Jurkat, Clone E6-1 (cell line): ENCODE measurements around the gene REST.

Source experiments
- DNase-seq: peaks from one replicate; pipeline ENCODE4 v3.0.0-alpha.2; 2011; ENCODE audit warnings: low read depth, low spot score
- H3K4me3 ChIP-seq: 2 replicates; pipeline ENCODE4 v1.5.1; 2011; ENCODE audit warnings: mild to moderate bottlenecking, low read length, control low read depth, moderate library complexity

The REST gene

GRCh38 chr4:56971383-56971782 is 63.7 kb downstream of the REST start:
- no peak overlapping the region for H3K4me3 ChIP-seq
- DNase-seq: no peak

DNA sequence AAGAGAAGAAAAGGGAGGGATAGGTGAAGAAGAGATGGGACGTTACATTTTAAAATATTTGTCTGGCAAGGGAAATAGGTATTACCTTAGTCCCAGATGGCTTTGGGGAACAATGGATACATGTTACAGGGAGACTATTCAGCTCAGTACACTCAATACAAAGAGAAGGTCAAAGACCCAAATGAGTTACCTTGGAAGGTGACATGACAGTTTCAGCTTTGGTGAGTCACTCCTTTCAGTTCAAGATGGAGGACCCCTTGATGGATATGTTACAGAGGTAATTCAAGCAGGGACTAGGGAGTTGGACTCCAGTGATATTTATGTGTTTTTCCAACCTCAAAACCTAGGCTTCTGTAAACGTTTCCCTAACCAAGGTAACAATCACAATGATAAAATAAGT is 64.7 kb downstream of the REST start:
- no peak for DNase-seq
- no peak overlapping the region for H3K4me3 ChIP-seq

DNA sequence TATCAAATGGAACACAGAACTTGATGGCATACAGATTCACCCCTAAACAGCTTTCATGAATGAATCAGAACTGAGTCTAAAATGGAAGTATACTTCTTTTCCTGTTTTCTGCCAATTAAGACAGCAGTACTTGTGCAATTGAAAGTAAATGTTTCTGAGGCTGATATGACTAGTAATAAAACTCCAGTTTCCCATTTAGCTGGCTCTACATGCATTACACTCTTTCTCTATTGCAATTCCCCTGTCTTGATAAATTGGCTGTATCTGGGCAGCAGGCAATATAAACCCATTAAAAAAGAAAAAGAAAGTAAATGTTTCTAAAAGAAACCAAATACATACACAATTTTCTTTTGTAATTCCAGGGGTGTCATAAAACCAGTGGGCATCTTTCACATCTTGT is 65.1 kb downstream of the REST start:
- no peak overlapping the region for H3K4me3 ChIP-seq
- DNase-seq: no peak

DNA sequence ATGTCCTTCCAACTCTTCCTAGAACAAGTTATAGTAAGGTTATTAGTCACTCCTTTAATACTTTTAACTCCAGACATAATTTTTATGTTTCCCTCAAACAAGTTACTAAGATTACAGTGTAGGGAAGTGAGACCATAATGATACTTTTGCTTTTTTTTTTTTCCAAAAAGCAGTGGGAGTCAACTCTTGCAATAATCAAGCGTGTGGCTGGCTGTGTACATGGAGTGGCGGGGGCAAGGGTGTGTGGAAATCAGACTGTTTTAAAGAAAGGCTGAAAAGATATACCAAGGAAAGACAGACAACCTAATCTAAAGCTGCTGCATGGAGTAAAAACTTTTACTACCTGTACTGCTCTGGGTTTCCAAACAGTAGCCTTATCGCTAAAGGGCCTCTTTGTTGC is 65.6 kb downstream of the REST start:
- DNase-seq: no peak
- no peak overlapping the region for H3K4me3 ChIP-seq

GRCh38 chr4:56976283-56976836 is 68.7 kb downstream of the REST start:
- no peak for DNase-seq
- H3K4me3 ChIP-seq: peak overlapping the region; percentile 100

DNA sequence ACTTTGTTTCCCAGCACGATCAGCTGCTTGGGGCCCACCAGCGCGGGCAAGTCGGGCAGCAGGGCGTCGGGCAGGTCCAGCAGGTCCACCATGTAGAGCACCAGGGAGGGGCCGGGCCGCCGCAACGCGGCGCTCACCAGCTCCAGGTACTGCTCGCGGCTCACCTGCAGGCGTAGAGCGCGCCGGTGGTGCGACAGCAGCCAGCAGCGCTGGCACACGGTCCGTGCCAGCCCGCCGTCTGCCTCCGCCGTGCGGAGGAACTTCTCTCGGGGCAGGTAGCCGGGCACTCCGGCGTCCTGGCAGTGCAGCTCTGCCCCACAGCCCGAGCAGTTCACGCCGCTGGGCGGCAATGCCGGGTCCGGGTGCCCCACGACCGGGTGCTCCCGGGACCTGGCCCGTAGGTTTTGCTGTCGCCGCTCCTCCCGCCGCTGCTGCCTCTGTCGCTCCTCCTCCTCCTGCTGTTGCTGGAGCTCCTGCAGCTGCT is 69.2 kb downstream of the REST start:
- peak overlapping the region; percentile 100 for H3K4me3 ChIP-seq
- DNase-seq: no peak

DNA sequence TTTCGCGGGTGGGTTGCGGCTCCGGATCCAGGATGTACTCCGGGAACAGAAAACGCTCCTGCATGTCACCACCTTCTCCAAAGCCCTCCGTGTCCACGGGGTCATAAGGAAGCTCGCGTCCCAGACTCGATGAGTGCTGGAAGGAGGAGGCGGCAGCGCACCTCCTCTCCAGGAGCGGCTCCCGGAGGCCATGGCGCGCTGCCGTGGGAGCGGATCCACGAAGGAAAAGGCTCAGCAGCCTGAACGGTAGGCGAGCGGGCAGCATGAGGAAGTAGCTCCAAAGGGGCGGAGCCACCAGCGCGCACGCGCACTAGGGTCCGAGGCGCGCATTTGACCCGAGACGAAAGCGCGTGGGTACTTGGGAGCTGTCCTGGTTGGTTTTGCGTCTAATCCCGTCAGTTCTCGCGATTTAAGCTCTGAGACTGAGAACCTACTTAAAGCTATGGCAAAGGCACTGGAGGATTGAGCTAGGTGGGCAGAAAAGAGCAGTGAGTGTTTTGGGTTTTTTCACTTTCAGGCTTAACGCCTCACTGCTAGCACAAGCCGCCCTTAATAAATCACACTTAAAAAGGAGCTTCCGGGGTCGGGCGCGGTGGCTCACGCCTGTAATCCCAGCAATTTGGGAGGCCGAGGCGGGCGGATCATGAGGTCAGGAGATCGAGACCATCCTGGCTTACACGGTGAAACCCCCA is 69.8 kb downstream of the REST start, which contains the start of gene NOA1:
NOA1 (minus strand) TSS at position 286 of the 692 bp plus-strand sequence; CDS start at position 265, 21 bp downstream.
- DNase-seq: peak; percentile 99
- peak within 1 kb of the TSS; percentile 100 for H3K4me3 ChIP-seq

DNA sequence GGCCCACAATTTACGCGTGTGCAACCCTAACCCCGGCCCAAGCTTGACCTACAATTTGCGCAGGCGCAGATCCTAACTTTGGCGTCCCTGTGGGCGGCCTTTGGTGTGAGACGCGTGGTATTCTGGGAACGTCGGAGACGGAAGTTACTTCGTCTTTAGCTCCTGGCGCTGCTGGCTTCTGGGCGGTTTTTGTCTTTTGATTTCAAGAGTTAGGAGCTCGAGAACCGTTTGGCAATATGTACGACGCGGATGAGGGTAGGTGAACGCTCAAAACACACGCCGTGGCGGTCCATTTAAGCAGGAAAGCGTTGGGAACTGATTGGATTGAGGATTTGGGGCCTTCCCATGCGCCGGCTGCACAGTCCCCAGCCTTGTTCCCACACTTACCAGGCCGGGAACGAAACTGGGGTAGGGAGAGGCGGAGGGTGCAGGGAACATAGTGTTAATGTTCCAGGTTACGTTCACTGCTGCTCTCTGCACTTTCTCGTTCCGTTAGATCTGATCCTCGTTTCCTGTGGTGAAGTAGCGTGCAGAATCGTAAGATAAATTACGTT is 71.1 kb downstream of the REST start, which contains the start of gene POLR2B:
POLR2B (plus strand) TSS at position 147 of the 554 bp plus-strand sequence; CDS start at position 237, 90 bp downstream.
- H3K4me3 ChIP-seq: peak within 1 kb of the TSS; percentile 100
- DNase-seq: peak; percentile 93

DNA sequence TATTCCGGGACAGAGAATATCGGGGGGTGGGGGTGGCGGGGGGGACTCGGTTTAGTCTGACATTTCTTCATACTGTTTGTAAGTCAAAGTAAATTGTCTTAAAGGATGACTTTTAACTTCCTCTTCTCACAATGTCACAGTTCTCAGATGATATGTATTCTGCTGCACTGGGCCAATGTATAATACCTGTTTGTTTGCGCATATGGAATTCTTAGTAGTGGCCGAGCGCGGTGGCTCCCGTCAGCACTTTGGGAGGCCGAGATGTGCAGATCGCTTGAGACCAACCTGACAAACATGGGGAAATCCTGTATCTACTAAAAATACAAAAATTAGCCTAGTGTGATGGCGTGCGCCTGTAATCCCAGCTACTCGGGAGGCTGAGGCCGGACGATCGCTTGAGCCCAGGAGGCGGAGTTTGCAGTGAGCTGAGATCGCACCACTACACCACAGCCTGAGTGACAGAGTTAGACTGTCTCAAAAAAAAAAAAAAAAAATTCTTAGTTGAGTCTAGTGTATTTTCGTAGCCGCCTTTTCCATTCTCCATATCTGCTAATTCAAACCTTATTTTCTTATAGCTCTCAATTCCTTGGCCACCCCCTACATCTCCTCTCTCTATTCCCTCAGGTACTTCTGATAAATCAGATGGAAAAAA is 71.8 kb downstream of the REST start:
- peak; percentile 32 for DNase-seq
- peak overlapping the region; percentile 100 for H3K4me3 ChIP-seq

DNA sequence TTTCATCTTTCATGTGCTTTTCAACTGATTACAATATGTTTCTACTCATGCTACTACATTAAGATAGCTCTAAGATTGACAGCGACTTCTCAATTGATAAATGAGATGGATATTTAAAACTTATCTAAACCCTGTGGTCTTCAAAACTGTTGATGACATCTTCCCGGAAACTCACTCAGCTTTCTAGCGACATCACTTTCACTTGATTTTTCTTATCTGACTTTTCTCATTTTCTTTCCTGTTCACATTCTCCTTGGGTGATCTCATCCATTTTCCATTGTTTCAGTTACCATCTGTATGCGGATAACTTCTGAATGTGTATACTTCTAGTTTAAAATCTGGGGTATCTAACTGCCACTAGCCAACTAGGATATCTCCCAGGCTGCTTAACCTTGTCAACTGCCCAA is 74.1 kb downstream of the REST start:
- DNase-seq: no peak
- H3K4me3 ChIP-seq: no peak overlapping the region

GRCh38 chr4:56986192-56986591 is 78.5 kb downstream of the REST start:
- no peak for DNase-seq
- no peak overlapping the region for H3K4me3 ChIP-seq

- H3K4me3 ChIP-seq: no peak overlapping the region
- no peak for DNase-seq
These were observed 79.3 kb downstream of the REST start for GRCh38 chr4:56986952-56987351.

DNA sequence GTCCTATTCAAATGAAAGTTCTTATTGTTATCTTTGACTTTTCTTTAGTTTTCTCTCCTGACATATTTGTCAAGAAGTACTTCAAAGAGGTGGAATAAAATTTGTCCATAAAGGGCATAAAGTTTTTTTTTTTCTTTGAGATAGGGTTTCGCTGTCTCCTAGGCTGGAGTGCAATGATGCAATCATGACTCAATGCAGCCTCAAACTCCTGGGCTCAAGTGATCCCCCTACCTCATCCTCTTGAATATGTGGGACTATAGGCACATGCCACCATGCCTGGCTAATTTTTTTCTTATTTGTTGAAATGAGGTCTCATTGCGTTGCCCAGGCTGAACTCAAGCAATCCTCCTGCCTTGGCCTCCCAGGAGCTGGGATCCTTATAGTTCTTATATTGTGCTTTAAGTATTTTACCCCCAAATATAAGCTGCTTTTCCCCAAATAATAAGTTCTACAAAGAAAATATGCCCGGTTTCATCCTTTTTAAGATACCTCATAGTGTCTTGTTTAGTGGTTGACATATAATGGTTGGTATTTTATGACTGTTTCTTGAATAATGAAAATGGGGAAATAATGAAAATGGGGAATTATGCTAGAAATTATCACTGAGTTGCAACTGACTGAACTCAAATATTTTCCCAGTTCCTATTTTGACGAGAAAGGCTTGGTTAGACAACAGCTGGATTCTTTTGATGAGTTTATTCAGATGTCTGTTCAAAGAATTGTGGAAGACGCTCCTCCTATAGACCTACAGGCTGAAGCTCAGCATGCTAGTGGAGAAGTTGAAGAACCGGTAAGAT is 82.6 kb downstream of the REST start:
- no peak overlapping the region for H3K4me3 ChIP-seq
- no peak for DNase-seq

DNA sequence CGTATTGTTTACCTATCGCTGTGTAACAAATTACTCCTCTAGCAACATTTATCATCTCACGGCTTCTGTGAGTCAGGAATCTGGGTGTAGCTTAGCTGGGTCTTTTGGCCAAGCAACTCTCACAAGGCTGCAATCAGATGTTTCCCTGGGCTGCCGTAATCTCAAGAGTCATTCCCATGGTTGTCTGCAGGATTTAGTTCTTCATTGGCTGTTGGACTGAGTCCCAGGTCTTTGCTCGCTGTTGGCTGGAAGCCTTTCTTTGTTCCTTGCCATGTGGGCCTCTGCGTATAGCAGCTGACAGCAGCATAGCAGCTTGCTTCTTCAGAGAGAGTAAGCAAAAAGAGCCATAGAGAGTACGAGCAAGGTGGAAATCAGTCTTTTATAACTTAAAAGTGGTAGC is 87.8 kb downstream of the REST start:
- DNase-seq: no peak
- no peak overlapping the region for H3K4me3 ChIP-seq

GRCh38 chr4:56999751-57000150 is 92.1 kb downstream of the REST start:
- H3K4me3 ChIP-seq: no peak overlapping the region
- DNase-seq: no peak

GRCh38 chr4:57013543-57014120 is 105.9 kb downstream of the REST start:
- DNase-seq: no peak
- H3K4me3 ChIP-seq: no peak overlapping the region
